ENCODE data around the gene TOX2.
A peak's percentile ranks its signal among the peaks of the same experiment; 100 is the strongest.

The TOX2 gene

DNA sequence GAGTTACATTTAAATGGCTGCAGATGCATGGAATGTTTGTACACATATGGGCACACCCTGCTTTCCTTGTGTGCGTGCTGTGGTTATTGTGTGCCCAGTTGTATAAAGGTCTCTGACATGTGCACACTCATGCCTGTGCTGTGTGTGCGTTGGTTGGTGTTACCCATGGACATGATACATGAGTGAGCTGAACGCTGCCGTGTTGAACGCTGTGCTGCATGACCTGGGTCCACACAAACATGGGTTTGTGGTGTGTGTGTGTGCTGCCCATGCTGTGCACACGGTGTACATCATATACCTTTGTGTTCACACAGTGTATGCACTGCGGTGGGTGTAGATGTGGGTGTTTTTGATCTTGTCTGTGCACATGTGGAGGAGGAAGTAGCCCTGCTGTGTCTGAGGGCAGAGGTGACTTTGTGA, 54.4 kb downstream of the TOX2 start:
- DNase-seq, result no peak
- intact Hi-C loops (cut with DNase I), result no loop called here

DNA sequence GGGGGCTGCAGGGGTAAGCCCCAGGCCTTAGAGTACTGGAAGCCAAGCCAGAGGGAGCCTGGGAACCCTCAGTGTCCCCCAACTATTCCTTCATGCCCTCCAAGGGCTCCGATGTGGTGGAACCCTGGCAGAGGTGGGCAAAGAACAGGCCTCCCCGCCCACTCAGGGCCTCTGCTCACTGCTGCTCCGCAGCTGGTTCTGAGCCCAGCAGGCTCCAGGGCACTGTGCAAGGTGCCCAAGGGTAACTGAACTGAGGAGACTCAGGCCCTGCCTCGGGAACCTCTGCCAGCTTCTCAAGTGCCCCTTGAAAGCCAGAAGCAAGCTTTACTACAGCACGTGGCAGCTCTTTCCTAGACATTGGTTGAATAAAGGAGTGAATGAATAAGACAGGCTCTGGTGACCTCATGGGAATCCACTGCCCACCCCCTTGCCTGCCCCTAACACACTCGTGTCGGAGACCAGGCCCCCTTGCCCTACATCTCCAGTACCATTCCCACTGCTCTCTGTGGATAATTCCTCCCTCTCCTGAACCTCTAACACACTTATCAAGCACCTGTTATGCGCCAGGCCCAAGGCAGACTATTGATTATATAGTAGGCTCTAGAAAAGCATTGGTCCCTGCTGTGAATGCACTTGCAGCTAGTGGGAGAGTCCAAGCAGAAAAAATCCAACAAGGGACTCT, 55.0 kb downstream of the TOX2 start:
- intact Hi-C loops (cut with DNase I), result no loop called here
- no peak for DNase-seq

DNA sequence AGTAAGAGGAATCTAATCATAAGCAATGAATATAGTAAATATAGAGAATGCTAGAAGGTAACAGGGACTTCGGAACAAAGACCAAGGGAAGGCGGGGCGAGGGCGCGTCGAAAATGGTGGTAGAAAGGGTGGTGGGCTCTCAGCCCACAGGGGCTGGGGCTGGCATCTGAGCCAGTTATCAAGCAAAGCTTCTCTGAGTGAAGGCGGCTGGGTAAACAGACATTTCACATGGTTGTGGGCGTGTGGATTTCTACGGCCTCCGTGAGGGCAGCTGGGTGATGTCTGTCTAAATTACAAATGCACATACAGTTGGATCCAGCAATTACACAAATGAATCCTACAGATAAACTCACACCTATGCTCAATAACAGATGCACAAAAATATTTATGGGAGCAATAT, 56.6 kb downstream of the TOX2 start:
- peak in 1 of 42 donors; percentile 3 for DNase-seq
- intact Hi-C loops (cut with DNase I), result no loop called here

DNA sequence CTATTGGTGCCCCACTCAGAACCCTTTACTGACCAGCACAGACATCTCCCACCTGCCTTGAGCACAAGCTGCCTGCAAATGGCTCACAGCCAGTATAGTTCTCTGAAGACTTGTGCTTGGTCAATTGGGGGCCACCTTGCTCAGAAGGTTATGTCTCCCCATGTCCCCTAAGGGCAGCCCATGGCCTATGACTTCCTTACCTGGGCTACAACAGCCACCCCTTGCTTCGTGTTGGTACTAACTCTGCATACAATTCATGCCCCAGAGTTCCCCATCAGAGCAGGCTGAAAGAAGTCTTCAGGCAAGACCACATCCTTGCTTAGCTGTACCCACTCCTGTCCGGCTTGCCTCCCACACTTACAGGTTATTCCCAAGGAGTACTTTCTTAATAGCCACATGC, 57.4 kb downstream of the TOX2 start:
- intact Hi-C loops (cut with DNase I), result no loop called here
- DNase-seq, result no peak

DNA sequence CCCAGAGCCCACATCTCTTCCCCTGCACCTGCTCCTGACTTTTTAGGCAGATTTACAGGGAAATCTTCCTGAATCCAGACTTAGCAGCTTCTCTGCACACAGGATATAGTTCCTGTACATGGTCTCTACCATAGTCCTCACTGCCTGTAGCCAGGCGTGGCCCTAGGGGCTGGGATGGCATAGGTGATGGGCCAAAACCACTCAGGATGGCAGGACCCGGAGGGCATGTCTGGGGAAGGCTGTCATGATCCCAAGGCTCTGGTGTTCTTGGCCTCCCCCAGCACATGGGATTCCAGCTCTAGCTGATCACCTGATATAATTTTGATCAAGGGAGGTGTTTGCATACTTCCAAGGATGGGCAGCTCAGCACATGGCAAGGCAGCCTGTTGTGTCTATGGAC, 58.0 kb downstream of the TOX2 start:
- intact Hi-C loops (cut with DNase I), result no loop called here
- DNase-seq, result peak in 1 of 42 donors; percentile 8

DNA sequence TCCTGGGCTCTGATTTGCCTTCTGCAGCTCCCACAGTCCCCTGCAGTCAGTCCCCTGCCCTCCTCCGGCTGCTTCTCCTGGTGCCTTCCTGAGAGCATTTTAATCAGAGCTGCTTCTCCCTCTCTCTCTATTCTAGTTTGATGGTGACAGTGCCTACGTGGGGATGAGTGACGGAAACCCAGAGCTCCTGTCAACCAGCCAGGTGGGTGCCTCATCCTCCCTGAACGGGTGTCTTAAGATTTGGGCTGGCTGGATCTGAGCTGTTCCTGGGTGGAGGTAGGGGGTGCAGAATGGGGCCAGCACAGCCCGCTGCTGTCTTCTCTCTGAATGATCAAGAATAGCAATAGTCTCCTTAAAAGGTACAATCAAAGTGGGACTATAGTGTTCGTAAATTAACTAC, 58.6 kb downstream of the TOX2 start:
- intact Hi-C loops (cut with DNase I), result no loop called here
- peak in 24 of 42 donors; percentile 5 to 60 (median 34) for DNase-seq

DNA sequence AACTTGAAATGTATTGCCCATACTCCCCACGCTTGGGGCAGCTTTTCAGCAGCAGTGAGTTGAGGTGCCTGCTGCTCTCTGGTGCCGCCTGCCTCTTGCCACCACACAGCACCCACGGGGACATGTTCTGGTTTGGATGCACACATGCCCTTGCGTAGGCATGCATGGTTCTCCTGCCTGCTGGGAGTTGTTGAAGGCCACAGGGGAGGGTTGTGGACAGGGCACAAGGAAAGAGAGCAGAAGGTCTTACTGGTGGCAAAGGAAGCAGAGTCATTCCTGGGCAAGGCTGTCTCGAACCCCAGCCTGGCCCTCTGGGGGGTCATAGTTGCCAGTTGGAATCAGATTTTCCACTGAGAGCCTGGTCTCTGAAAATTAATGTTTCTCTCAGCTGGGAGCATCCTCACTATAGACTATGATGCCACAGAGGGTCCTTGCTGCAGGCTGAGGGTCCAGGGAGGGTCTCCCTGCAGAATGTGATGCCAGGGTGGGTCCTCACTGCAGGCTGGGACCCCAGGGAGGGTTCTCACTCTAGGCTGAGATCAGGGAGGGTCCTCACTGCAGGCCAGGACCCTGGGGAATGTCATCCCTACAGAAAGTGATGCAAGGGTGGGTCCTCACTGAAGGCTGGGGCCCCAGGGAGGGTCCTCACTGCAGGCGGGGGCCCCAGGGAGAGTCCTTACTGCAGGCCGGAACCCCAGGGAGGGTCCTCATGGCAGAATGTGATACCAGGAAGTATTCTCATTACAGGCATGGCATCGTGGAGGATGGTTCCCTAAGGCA, 59.2 kb downstream of the TOX2 start:
- peak in 1 of 42 donors; percentile 17 for DNase-seq
- intact Hi-C loops (cut with DNase I), result no loop called here

DNA sequence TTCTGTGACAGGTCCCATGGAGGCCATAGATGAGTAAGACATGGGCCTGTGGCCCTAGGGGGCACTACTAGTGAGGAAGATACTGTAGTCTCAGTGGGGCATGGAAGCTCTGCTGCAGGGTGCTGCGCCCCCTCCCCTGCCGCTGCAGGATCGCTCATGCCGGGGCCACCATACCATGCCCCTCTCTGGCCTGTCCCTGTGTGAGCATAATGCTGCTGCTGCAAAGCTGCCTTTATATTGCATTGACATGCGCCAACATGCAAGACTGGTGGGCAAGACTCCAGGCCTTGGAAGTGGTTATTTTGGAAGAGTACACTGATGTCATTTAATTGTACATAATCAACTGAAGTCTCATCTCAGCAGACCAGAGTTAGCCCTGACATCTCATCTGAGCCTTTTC, 60.0 kb downstream of the TOX2 start:
- intact Hi-C loops (cut with DNase I), result no loop called here
- peak in 1 of 42 donors; percentile 9 for DNase-seq

DNA sequence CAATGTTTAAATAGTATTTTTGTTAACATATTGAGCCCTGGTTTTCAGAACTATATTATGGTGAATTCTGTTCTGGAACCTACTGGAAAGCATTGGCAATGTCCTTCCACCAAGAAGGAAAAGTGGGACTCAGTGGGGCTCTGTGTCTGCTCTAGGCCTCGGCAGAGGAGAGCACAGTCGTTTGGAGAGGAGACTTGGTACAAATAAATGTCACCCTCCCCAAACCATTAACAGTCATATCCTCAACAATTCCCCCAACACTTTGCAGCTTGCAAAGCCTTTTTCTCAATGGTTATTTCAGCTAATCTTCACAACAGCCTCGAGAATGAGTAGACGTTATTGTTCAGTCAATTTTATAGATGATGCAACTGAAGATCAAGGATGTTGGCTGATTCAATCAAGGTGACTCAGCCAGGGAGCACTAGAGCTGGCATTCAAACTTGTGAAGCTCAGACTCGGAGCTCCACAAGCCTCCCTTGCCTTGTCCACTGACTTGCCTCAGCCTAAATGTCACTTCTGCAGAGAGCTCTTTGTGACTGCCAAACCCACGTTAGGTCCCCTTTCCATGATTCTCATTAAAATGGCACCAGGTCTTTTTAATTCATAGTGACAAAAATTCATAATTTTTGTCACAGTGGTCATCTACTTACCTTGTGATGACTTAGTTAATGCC, 60.6 kb downstream of the TOX2 start:
- DNase-seq, result peak in 1 of 42 donors; percentile 19
- intact Hi-C loops (cut with DNase I), result no loop called here

DNA sequence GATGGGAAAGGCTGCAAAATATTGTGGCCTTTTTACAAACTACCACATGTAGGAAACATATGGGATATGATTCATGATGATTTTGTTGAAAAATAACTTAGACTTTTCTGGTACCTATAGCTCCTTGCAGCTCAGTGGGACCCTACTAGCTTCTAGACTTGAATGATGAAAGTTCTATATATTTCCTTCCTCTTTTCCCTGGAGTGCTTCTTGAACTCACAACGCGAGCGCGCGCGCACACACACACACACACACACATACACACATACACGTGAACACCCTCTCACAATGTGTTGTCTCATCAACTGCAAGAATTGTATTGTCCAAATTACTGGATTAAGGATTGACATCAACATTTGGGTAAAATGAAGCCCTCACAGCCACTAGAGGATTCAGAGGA, 61.9 kb downstream of the TOX2 start:
- intact Hi-C loops (cut with DNase I), result no loop called here
- no peak for DNase-seq

DNA sequence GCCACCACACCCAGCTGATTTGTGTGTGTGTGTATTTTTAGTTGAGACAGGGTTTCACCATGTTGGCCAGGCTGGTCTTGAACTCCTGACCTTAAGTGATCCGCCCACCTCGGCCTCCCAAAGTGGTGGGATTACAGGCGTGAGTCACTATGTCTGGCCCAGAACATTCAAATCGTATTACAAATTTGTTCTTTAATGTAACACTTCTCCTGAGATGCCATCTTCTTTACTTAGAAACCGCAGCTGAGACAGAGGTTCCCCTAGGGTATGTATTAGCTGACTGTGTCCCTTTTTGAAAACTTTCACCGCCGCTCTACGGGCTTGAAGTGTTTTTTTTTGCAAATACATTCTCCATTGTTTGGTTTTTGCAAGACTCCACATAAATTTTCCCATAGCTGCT, 62.6 kb downstream of the TOX2 start:
- intact Hi-C loops (cut with DNase I), result no loop called here
- no peak for DNase-seq

DNA sequence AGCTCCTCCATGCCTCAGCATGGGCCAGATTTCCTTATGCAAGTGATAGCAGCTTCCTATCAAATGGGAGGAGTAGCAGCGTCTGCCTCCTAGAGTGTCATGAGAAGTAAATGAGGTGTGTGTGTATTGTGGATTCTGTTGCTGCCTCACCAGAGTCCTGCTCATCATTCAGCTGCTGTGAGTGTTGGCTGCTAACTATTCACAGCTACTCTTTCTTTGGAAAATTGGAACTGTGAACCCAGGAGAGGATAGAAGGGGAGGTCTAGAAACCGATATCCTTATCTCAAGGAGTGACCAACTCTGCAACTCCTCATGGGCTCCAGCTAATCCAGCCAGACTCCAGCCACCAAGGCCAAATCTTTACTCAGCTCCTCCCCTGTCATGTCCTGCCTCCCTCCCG, 63.3 kb downstream of the TOX2 start:
- intact Hi-C loops (cut with DNase I), result no loop called here
- DNase-seq, result no peak

DNA sequence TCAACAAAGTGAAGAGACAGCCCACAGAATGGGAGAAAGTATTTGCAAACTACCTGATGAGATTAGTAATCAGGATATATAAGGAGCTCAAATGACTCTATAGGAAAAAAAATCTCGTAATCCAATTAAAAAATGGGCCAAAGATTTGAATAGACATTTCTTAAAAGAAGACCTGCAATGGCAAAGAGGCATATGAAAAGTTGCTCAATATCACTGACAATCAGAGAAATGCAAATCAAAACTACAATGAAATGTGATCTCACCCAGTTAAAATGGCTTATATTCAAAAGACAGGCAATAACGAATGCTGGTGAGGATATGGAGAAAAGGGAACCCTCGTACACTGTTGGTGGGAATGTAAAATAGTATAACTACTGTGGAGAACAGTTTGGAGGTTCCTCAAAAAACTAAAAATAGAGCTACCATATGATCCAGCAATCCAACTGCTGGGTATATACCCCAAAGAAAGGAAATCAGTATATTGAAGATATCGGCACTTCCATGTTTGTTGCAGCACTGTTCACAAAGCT, 65.0 kb downstream of the TOX2 start:
- DNase-seq, result no peak
- intact Hi-C loops (cut with DNase I), result no loop called here

DNA sequence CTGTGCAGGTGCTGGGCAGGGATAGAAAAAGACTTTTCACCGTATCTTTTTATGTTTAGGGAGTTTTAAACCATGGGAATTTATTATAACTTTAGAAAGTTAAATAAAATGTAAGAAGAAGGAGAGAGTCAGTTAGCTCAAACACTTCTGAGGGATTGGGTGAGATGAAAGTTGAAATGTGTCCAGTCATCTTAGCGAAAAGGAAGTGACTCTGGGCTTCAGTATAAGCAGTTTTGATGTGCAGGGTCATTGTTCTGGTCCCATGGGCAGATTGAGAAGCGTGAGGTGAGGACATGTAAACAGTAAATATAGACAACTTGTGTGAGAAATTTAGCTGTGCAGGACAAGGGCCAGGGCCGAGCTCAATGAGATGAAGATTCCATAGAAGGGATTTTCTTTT, 66.9 kb downstream of the TOX2 start:
- intact Hi-C loops (cut with DNase I), result no loop called here
- no peak for DNase-seq

DNA sequence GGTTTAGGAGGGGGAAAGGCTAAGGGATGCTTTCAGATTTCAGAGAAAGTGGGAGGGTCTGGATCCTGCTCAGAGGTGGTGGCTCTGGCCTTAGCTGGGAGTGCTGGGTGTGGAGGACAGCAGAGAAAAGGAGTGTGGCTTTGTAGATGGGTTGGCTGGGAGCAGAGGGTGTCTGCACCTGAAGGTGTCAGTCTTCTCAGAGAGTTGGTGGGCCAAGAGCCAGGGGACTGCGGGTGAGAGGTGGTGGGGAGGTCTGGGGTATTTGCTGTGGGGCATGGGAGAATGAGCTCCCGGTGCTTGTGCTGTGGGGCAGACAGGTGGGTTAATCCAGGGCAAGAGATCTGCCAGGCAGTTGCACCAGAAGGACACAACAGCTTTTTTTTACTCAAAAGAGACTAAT, 67.4 kb downstream of the TOX2 start:
- no peak for DNase-seq
- intact Hi-C loops (cut with DNase I), result no loop called here

DNA sequence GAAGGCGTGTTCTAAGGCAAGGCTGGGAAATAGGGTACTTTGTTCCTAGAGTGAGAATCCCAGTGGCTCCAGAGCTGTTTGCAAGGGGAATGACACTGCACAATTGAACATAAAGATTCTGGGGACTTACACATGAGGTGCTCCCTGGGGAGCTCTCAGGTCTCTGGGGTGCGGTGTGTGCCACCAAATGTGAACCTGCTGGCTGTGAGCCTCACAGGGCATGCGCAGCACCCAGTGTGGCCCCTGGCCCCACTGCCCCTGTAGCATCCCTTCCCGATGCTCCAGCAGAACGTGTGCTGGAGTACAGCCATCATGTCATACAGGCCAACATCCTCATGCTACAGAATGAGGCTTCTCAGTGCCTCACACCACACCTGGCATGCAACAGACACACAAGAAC, 68.2 kb downstream of the TOX2 start:
- intact Hi-C loops (cut with DNase I), result no loop called here
- DNase-seq, result no peak

DNA sequence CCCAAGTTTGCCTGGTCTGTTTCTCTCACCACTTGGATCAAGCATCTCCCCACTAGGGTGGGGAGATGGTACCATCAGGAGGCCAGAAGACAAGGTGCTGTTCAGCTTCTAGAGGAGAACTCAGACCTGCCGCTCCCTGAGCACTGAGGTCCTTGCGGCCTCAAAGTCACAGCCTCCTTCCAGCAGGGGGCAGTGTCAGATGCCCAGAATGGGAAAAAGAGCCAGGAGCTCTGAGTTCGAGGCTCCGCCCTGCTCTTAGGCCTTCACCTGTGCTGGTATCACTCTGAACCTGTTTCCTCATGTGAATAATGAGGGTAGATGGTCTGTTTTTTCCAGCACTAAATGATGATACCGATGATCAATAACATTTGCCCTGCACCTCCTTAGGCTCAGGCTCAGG, 68.7 kb downstream of the TOX2 start:
- no peak for DNase-seq
- intact Hi-C loops (cut with DNase I), result no loop called here

DNA sequence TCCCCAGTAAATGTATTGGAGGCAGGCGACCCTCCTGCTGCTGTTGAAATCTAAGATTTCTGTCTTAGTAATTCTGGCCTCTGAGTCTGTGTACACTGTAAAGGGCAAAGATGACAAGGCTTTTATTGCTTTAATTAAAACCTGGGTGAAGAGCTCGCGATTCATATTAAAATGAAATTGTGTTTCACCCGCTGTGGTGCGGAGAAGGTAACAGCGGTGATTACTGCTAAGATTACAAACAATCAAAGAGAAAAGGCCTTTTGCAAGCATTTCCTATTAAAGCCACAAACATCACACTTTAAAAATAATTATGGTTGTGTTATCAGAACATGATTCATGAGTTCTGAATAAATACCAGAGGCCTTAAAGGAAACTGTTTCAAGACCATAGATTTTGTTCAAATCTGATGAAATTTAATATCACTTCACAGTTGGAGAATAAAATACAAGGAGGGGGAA, 69.3 kb downstream of the TOX2 start:
- intact Hi-C loops (cut with DNase I), result no loop called here
- no peak for DNase-seq

DNA sequence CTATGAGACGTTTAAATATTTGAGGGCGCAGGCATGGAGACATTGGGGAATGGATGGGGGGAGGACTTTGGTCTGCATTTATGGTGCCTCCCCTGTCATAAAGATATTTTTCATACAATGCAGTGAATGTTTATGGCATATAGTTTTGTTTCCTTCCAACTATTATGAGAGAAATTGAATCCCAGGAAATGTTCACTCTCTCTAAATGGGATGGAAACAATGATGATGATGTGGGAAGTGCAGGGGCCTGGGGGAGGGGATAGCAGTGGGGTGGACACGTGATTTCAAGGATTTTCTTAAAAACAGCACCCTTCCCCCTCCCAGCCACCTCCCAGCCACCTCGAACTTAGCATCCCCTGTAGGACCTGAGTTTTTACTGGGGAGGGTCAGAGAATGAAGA, 69.9 kb downstream of the TOX2 start:
- intact Hi-C loops (cut with DNase I), result no loop called here
- DNase-seq, result no peak

DNA sequence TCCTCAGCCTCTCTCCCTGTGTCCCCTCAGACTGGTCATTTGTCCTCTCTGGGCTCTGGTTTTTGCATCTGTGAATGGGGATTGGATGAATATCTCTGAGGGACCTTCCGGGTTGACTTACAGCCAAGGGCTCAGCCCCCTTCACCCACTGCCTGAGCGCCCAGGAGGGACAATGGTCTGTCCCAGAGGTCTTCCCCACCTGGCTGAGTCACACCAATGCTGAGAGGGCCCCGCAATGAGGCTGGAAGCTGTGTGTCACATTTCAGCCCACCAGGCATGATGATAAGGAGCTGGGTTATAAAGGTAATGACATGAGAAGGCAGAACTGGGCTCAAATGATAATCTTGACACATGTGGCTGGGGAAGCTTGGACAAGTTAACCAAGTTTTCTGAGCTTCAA, 70.5 kb downstream of the TOX2 start:
- no peak for DNase-seq
- intact Hi-C loops (cut with DNase I), result no loop called here
